ENCODE results near the gene PSMB11. TPM values are rescaled to one million over a fixed set of nuclear protein-coding genes. Genes with fewer than 3 reads are reported as not detected.

PSMB11 gene, protein sequence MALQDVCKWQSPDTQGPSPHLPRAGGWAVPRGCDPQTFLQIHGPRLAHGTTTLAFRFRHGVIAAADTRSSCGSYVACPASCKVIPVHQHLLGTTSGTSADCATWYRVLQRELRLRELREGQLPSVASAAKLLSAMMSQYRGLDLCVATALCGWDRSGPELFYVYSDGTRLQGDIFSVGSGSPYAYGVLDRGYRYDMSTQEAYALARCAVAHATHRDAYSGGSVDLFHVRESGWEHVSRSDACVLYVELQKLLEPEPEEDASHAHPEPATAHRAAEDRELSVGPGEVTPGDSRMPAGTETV
- not detected in 2 replicates for total RNA-seq

DNA sequence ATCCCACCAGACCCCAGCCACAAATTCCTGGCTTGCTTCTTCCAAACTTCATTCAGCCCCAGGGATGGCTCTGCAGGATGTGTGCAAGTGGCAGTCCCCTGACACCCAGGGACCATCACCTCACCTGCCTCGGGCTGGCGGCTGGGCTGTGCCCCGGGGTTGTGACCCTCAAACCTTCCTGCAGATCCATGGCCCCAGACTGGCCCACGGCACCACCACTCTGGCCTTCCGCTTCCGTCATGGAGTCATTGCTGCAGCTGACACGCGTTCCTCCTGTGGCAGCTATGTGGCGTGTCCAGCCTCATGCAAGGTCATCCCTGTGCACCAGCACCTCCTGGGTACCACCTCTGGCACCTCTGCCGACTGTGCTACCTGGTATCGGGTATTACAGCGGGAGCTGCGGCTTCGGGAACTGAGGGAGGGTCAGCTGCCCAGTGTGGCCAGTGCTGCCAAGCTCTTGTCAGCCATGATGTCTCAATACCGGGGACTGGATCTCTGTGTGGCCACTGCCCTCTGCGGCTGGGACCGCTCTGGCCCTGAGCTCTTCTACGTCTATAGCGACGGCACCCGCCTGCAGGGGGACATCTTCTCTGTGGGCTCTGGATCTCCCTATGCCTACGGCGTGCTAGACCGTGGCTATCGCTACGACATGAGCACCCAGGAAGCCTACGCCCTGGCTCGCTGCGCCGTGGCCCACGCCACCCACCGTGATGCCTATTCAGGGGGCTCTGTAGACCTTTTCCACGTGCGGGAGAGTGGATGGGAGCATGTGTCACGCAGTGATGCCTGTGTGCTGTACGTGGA, at the start of gene PSMB11:
Gene PSMB11, plus strand, starts transcription at position 51 of the 804 bp plus-strand sequence. Its CDS starts 14 bp downstream, at position 65.

DNA sequence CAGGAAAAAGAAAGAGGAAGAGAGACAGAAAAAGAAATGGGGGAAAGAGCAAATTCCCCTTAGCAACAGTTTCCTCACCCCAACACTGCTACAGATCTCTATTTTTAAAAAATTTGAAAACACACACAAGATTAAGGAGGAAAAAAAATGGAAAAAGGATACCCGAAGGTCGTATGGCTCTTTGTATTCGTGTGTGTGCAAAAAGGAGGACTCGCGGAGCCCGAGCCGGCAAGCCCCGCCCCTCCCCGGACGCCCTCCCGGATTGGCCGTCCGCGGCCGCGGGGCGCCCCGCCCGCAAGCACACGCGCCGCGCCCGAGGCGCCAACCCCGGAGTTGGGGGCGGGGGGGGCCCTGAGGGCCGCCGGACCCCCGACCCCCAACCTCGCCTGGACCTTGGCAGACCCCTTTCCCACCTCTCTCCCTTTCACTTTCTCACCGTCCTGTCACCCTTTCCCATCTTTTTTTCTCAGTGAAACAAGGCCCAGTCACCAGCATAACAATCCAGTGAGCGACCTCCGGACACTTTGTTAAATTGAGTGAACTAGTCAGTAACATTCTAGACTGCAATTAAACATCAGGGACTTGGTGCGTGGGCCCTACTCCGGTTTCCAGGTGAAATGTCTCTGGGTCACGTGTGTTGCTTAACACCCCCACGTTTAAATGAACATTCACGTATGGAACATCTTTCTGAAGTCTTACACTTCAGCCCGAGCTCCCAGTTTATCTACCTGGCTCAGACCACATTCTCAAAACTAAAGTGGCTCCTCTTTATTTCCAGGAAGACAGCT, 31.9 kb upstream of the PSMB11 start, which contains the start of gene C14orf93:
Gene C14orf93, minus strand, starts transcription at position 205 of the 788 bp plus-strand sequence. CDS start 11,120 bp downstream, outside the sequence.

DNA sequence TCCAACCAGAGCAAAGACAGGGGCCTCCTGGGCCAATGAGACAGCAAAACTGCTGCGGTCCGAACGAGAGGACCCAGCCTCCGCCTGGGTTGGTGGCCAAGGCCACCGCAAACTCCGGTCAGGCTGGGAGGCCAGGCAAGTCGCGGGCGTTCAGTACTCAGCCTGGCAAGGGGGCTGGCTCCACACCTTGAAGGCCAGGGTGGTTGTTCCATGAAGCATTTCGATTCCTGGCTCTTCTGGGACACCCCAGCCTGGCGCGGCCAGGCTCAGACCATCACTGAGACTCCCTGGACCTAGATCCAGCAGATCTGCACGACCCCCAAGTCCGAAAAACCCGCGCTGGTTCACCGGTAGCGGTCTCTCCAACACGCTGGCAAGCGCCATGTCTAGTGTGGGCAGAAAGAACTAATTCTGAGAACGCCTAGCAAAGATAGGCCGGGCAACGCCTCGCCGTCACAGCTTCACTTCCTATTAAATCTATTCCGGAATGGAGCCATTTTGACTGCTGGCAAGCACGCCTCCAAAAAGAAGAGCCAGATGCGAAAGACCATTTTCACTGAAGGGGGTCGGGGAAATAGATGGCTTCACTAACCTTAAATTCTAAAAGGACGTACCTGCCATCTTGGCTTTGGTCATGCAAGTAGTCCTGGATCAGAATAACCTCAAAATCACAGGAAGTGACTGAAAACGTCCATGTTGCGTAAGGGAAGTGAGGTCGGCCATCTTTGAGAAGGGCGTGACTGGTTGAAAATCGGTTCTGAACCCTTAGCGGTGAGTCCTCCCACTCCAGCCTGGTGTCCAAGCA, 7.3 kb upstream of the PSMB11 start, which contains the start of gene PSMB5:
Gene PSMB5, minus strand, starts transcription at position 403 of the 805 bp plus-strand sequence. Its CDS starts 19 bp downstream, at position 384.

DNA sequence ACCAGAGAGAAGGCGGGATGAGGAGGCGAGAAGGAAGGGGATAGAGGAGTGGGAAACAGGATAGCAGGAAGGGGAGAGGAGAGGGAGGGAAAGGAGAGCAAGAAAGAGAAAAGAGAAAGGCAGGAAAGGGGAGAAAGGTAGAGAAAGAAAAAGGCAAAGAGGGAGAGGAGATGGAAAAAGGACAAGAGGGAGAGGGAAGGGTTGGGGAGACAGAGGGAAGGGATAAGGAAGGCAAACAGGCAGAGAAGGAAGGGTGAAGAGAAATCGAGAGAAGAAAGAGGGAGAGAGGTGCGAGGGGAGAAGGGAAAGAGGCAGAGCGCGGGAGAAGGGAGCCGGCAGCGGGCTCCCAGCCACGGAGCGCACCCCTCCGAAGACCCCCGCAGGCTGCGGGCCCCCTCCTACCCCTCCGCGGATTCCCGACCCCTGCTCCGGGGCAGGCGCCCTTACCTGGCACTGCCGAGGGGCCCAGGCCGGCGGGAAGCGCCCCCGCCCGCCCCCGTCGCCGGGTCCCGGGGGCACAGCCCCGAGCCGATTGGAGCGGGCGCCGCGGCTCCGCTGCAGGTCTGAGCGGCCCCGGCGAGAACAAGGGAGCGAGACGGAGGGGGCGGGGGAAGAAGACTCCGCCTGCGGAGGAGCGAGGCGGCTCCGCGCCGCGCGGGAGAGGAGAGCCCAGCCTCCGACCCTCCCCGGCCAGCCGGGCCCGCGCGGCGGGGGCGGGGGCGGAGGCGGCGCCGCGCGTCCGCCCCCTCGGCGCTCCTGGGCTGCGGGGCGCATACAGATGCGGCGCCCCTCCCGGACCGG, 15.1 kb downstream of the PSMB11 start, which contains the start of gene CDH24:
Gene CDH24, minus strand, starts transcription at position 565 of the 801 bp plus-strand sequence. CDS start 1,787 bp downstream, outside the sequence.

Other genes with a start within 250 kb of the PSMB11 start
- gene SLC7A7, start 226.8 kb upstream of the PSMB11 start, total RNA-seq: 6.9 and 11.4 TPM in 2 replicates
- 40.8 and 120 TPM in 2 replicates for gene MRPL52, start 212.3 kb upstream of the PSMB11 start, total RNA-seq
- 268 and 400 TPM in 2 replicates for gene MMP14, start 205.6 kb upstream of the PSMB11 start, total RNA-seq
- 116 and 127 TPM in 2 replicates for gene LRP10, start 170.5 kb upstream of the PSMB11 start, total RNA-seq
- gene REM2, start 159.0 kb upstream of the PSMB11 start, total RNA-seq: not detected in 2 replicates
- 61.1 and 90.1 TPM in 2 replicates for gene RBM23, start 123.1 kb upstream of the PSMB11 start, total RNA-seq
- 59.2 and 61.7 TPM in 2 replicates for gene PRMT5, start 112.8 kb upstream of the PSMB11 start, total RNA-seq
- gene HAUS4, start 85.1 kb upstream of the PSMB11 start, total RNA-seq: 46.7 and 60.8 TPM in 2 replicates
- 54.9 and 71.9 TPM in 2 replicates for gene AJUBA, start 59.7 kb upstream of the PSMB11 start, total RNA-seq
- gene C14orf93, start 32.1 kb upstream of the PSMB11 start, total RNA-seq: 5.8 and 6.2 TPM in 2 replicates
- 184 and 233 TPM in 2 replicates for gene PSMB5, start 7.3 kb upstream of the PSMB11 start, total RNA-seq
- 10.8 and 18.9 TPM in 2 replicates for gene CDH24, start 15.3 kb downstream of the PSMB11 start, total RNA-seq
- 97.0 and 102 TPM in 2 replicates for gene ACIN1, start 52.9 kb downstream of the PSMB11 start, total RNA-seq
- gene C14orf119, start 53.3 kb downstream of the PSMB11 start, total RNA-seq: 37.7 and 45.7 TPM in 2 replicates
- not detected in 2 replicates for gene CIROP, start 62.8 kb downstream of the PSMB11 start, total RNA-seq
- gene CEBPE, start 77.0 kb downstream of the PSMB11 start, total RNA-seq: not detected in 2 replicates
- 0.19 and 0.33 TPM in 2 replicates for gene SLC7A8, start 141.4 kb downstream of the PSMB11 start, total RNA-seq
- gene RNF212B, start 195.7 kb downstream of the PSMB11 start, total RNA-seq: not detected in 2 replicates
- gene HOMEZ, start 243.9 kb downstream of the PSMB11 start, total RNA-seq: 9.5 TPM in 2 replicates